HEK293 (cell line): Measurements from ENCODE around the gene ZNF311.

ENCODE experiments used
- KLF1 ChIP-seq: fragments of 450-650 bp; formaldehyde crosslinking; IDR thresholded peaks from 2 replicates; pipeline ENCODE4 v1.5.1; 2016; ENCODE audit warnings: missing biosample characterization, missing genetic modification characterization
- KLF8 ChIP-seq: fragments of 450-650 bp; formaldehyde crosslinking; IDR thresholded peaks from 2 replicates; pipeline ENCODE4 v1.5.1; 2016; ENCODE audit warnings: missing biosample characterization, missing genetic modification characterization
- OSR2 ChIP-seq: fragments of 450-650 bp; formaldehyde crosslinking; IDR thresholded peaks from 2 replicates; pipeline ENCODE4 v1.5.1; 2016; ENCODE audit warnings: missing biosample characterization, missing genetic modification characterization
- RBAK ChIP-seq: fragments of 450-650 bp; formaldehyde crosslinking; IDR thresholded peaks from 2 replicates; pipeline ENCODE4 v1.5.1; 2016; ENCODE audit warnings: missing biosample characterization, missing genetic modification characterization
- SP3 ChIP-seq: fragments of 450-650 bp; formaldehyde crosslinking; IDR thresholded peaks from 2 replicates; pipeline ENCODE4 v1.5.1; 2016; ENCODE audit warnings: missing biosample characterization, missing genetic modification characterization
- TCF7L2 ChIP-seq: IDR thresholded peaks from 2 replicates; pipeline ENCODE4 v1.6.1; 2011; ENCODE audit warnings: low read depth, mild to moderate bottlenecking, inconsistent platforms, low read length, moderate library complexity, borderline replicate concordance
- ZBTB1 ChIP-seq: fragments of 450-650 bp; formaldehyde crosslinking; IDR thresholded peaks from 2 replicates; pipeline ENCODE4 v1.5.1; 2016; ENCODE audit warnings: missing biosample characterization, missing genetic modification characterization
- ZNF184 ChIP-seq: fragments of 450-650 bp; IDR thresholded peaks from 2 replicates; pipeline ENCODE4 v1.5.1; 2018; ENCODE audit warnings: missing biosample characterization, mild to moderate bottlenecking, missing genetic modification characterization
- ZNF19 ChIP-seq: fragments of 450-650 bp; formaldehyde crosslinking; IDR thresholded peaks from 2 replicates; pipeline ENCODE4; 2016; ENCODE audit warnings: missing biosample characterization, missing genetic modification characterization, low read depth
- ZNF239 ChIP-seq: fragments of 450-650 bp; formaldehyde crosslinking; IDR thresholded peaks from 2 replicates; pipeline ENCODE4 v1.5.1; 2016; ENCODE audit warnings: missing biosample characterization, missing genetic modification characterization
- ZNF521 ChIP-seq: fragments of 450-650 bp; formaldehyde crosslinking; IDR thresholded peaks from 2 replicates; pipeline ENCODE4 v1.5.1; 2017; ENCODE audit warnings: missing biosample characterization, mild to moderate bottlenecking, missing genetic modification characterization
- ZNF555 ChIP-seq: fragments of 450-650 bp; formaldehyde crosslinking; conservative IDR thresholded peaks from 2 replicates; pipeline ENCODE4 v1.5.1; 2017; ENCODE audit warnings: missing biosample characterization, mild to moderate bottlenecking, missing genetic modification characterization, inconsistent platforms
- ZNF561 ChIP-seq: fragments of 450-650 bp; IDR thresholded peaks from 2 replicates; pipeline ENCODE4 v1.5.1; 2018; ENCODE audit warnings: missing biosample characterization, missing genetic modification characterization, borderline replicate concordance
- ZNF623 ChIP-seq: fragments of 450-650 bp; formaldehyde crosslinking; IDR thresholded peaks from 2 replicates; pipeline ENCODE4 v1.5.1; 2016; ENCODE audit warnings: missing biosample characterization, missing genetic modification characterization
- ZNF660 ChIP-seq: fragments of 450-650 bp; IDR thresholded peaks from 2 replicates; pipeline ENCODE4 v1.5.1; 2018; ENCODE audit warnings: missing biosample characterization, mild to moderate bottlenecking, missing genetic modification characterization
- ZNF76 ChIP-seq: fragments of 450-650 bp; formaldehyde crosslinking; IDR thresholded peaks from 2 replicates; pipeline ENCODE4; 2016; ENCODE audit warnings: low read depth, missing biosample characterization, missing genetic modification characterization, borderline replicate concordance
- ZNF768 ChIP-seq: fragments of 450-650 bp; formaldehyde crosslinking; IDR thresholded peaks from 2 replicates; pipeline ENCODE4 v1.5.1; 2018; ENCODE audit warnings: missing biosample characterization, mild to moderate bottlenecking, missing genetic modification characterization
- ZNF777 ChIP-seq: fragments of 450-650 bp; formaldehyde crosslinking; IDR thresholded peaks from 2 replicates; pipeline ENCODE4 v1.5.1; 2017; ENCODE audit warnings: missing biosample characterization, missing genetic modification characterization, borderline replicate concordance
- ZNF843 ChIP-seq: fragments of 450-650 bp; formaldehyde crosslinking; IDR thresholded peaks from 2 replicates; pipeline ENCODE4 v1.5.1; 2016; ENCODE audit warnings: missing biosample characterization, missing genetic modification characterization
- ZXDB ChIP-seq: fragments of 450-650 bp; formaldehyde crosslinking; IDR thresholded peaks from 2 replicates; pipeline ENCODE4 v1.5.1; 2016; ENCODE audit warnings: missing biosample characterization, missing genetic modification characterization
- TF ChIP-seq, protein P1 (sequence below): fragments of 450-650 bp; formaldehyde crosslinking; IDR thresholded peaks from 2 replicates; pipeline ENCODE4 v1.5.1; 2016; ENCODE audit warnings: missing biosample characterization, missing genetic modification characterization
- TF ChIP-seq, protein P2 (sequence below): fragments of 450-650 bp; formaldehyde crosslinking; IDR thresholded peaks from 2 replicates; pipeline ENCODE4 v1.5.1; 2017; ENCODE audit warnings: missing biosample characterization, missing genetic modification characterization
- TF ChIP-seq, protein P3 (sequence below): fragments of 450-650 bp; formaldehyde crosslinking; IDR thresholded peaks from 2 replicates; pipeline ENCODE4 v1.5.1; 2016; ENCODE audit warnings: missing biosample characterization, missing genetic modification characterization
- TF ChIP-seq, protein P4 (sequence below): sonication (generic); formaldehyde crosslinking; IDR thresholded peaks from 2 replicates; pipeline ENCODE4 v1.8.1; 2022; ENCODE audit warnings: mild to moderate bottlenecking, moderate library complexity, missing genetic modification reagents
- TF ChIP-seq, protein P5 (sequence below): fragments of 450-650 bp; formaldehyde crosslinking; IDR thresholded peaks from 2 replicates; pipeline ENCODE4 v1.5.1; 2016; ENCODE audit warnings: missing biosample characterization, missing genetic modification characterization
- TF ChIP-seq, protein P6 (sequence below): fragments of 450-650 bp; formaldehyde crosslinking; IDR thresholded peaks from 2 replicates; pipeline ENCODE4 v1.5.1; 2016; ENCODE audit warnings: missing biosample characterization, missing genetic modification characterization
- TF ChIP-seq, protein P7 (sequence below): fragments of 450-650 bp; formaldehyde crosslinking; IDR thresholded peaks from 2 replicates; pipeline ENCODE4 v1.5.1; 2016; ENCODE audit warnings: missing biosample characterization, missing genetic modification characterization

ZNF311 gene

DNA sequence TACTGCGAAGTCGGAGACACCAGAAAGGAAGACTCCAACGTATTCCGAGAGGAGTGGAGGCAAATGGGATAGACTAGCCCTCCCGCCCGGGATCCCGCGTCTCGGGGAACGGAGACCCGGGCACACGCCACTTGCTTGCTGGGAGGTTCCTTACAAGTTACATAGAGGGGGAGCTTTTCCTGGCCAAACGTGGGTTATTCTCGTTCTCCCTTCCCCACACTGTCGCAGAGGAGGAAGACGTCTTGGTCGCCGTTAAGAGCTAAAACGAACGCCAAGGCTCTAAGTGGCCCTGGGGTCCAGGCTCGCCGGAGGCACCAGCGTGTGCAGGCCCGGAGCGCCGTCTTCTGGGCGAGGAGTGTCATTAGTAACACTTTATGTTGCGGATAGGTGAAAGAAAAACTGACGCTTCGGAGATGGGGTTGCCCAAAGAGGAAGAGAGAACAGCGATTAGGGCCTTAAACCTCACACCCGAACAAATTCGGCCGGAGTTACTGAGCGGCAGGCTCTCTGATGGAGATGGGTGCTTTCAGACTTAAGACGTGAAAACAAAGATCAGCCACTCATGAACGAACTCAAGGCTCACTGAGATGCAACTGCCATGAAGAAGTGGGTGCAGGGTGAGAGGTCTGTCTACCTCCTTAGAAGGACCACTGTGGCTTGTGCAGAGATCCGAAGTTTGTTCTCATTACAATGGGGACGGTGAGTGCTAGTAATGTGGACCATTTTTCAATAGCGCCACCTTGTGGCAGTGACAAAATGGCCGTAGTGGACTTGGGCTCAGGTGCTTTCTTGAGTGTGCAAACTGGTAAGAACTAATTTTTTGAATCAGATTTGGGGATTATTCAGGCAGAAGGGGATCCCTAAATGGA, 11.7 kb upstream of the ZNF311 start (continued):
- TF ChIP-seq, protein P1, sequence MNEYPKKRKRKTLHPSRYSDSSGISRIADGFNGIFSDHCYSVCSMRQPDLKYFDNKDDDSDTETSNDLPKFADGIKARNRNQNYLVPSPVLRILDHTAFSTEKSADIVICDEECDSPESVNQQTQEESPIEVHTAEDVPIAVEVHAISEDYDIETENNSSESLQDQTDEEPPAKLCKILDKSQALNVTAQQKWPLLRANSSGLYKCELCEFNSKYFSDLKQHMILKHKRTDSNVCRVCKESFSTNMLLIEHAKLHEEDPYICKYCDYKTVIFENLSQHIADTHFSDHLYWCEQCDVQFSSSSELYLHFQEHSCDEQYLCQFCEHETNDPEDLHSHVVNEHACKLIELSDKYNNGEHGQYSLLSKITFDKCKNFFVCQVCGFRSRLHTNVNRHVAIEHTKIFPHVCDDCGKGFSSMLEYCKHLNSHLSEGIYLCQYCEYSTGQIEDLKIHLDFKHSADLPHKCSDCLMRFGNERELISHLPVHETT (tag by site-specific recombination), result no peak
- TF ChIP-seq KLF1 (tag by site-specific recombination) (no peak), ZNF239 (tag by site-specific recombination) (no peak), ZNF555 (tag by site-specific recombination) (no peak), OSR2 (tag by site-specific recombination) (no peak), ZNF777 (no peak), KLF8 (tag by site-specific recombination) (peak; percentile 18; the same call in 1 of the 2 replicates), TCF7L2 (no peak), ZNF623 (tag by site-specific recombination) (no peak), SP3 (tag by site-specific recombination) (no peak), ZNF521 (tag by site-specific recombination) (no peak), ZNF768 (tag by site-specific recombination) (no peak), ZXDB (tag by site-specific recombination) (peak; percentile 53; the same call in 1 of the 2 replicates), ZBTB1 (tag by site-specific recombination) (no peak), ZNF19 (tag by site-specific recombination) (no peak), ZNF843 (0 out of 2 replicates have a peak, but pooled peaks have one; percentile 14), ZNF561 (peak; percentile 46; the same call in 1 of the 2 replicates), ZNF76 (tag by site-specific recombination) (peak; percentile 12; the same call in 1 of the 2 replicates), ZNF184 (tag by site-specific recombination) (no peak), RBAK (tag by site-specific recombination) (no peak), ZNF660 (tag by site-specific recombination) (0 out of 2 replicates have a peak, but pooled peaks have one; percentile 71)
- TF ChIP-seq, protein P2, sequence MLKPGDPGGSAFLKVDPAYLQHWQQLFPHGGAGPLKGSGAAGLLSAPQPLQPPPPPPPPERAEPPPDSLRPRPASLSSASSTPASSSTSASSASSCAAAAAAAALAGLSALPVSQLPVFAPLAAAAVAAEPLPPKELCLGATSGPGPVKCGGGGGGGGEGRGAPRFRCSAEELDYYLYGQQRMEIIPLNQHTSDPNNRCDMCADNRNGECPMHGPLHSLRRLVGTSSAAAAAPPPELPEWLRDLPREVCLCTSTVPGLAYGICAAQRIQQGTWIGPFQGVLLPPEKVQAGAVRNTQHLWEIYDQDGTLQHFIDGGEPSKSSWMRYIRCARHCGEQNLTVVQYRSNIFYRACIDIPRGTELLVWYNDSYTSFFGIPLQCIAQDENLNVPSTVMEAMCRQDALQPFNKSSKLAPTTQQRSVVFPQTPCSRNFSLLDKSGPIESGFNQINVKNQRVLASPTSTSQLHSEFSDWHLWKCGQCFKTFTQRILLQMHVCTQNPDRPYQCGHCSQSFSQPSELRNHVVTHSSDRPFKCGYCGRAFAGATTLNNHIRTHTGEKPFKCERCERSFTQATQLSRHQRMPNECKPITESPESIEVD (tag by site-specific recombination), result no peak
- TF ChIP-seq, protein P3, sequence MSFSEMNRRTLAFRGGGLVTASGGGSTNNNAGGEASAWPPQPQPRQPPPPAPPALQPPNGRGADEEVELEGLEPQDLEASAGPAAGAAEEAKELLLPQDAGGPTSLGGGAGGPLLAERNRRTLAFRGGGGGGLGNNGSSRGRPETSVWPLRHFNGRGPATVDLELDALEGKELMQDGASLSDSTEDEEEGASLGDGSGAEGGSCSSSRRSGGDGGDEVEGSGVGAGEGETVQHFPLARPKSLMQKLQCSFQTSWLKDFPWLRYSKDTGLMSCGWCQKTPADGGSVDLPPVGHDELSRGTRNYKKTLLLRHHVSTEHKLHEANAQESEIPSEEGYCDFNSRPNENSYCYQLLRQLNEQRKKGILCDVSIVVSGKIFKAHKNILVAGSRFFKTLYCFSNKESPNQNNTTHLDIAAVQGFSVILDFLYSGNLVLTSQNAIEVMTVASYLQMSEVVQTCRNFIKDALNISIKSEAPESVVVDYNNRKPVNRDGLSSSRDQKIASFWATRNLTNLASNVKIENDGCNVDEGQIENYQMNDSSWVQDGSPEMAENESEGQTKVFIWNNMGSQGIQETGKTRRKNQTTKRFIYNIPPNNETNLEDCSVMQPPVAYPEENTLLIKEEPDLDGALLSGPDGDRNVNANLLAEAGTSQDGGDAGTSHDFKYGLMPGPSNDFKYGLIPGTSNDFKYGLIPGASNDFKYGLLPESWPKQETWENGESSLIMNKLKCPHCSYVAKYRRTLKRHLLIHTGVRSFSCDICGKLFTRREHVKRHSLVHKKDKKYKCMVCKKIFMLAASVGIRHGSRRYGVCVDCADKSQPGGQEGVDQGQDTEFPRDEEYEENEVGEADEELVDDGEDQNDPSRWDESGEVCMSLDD (tag by site-specific recombination), result no peak
- TF ChIP-seq, protein P4, sequence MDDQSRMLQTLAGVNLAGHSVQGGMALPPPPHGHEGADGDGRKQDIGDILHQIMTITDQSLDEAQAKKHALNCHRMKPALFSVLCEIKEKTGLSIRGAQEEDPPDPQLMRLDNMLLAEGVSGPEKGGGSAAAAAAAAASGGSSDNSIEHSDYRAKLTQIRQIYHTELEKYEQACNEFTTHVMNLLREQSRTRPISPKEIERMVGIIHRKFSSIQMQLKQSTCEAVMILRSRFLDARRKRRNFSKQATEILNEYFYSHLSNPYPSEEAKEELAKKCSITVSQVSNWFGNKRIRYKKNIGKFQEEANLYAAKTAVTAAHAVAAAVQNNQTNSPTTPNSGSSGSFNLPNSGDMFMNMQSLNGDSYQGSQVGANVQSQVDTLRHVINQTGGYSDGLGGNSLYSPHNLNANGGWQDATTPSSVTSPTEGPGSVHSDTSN (CRISPR knock-in tag), result no peak
- TF ChIP-seq, protein P5, sequence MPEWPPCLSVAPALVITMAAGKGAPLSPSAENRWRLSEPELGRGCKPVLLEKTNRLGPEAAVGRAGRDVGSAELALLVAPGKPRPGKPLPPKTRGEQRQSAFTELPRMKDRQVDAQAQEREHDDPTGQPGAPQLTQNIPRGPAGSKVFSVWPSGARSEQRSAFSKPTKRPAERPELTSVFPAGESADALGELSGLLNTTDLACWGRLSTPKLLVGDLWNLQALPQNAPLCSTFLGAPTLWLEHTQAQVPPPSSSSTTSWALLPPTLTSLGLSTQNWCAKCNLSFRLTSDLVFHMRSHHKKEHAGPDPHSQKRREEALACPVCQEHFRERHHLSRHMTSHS, result no peak
- TF ChIP-seq, protein P6, sequence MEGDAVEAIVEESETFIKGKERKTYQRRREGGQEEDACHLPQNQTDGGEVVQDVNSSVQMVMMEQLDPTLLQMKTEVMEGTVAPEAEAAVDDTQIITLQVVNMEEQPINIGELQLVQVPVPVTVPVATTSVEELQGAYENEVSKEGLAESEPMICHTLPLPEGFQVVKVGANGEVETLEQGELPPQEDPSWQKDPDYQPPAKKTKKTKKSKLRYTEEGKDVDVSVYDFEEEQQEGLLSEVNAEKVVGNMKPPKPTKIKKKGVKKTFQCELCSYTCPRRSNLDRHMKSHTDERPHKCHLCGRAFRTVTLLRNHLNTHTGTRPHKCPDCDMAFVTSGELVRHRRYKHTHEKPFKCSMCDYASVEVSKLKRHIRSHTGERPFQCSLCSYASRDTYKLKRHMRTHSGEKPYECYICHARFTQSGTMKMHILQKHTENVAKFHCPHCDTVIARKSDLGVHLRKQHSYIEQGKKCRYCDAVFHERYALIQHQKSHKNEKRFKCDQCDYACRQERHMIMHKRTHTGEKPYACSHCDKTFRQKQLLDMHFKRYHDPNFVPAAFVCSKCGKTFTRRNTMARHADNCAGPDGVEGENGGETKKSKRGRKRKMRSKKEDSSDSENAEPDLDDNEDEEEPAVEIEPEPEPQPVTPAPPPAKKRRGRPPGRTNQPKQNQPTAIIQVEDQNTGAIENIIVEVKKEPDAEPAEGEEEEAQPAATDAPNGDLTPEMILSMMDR (tag by site-specific recombination), result peak; percentile 88
- TF ChIP-seq, protein P7, sequence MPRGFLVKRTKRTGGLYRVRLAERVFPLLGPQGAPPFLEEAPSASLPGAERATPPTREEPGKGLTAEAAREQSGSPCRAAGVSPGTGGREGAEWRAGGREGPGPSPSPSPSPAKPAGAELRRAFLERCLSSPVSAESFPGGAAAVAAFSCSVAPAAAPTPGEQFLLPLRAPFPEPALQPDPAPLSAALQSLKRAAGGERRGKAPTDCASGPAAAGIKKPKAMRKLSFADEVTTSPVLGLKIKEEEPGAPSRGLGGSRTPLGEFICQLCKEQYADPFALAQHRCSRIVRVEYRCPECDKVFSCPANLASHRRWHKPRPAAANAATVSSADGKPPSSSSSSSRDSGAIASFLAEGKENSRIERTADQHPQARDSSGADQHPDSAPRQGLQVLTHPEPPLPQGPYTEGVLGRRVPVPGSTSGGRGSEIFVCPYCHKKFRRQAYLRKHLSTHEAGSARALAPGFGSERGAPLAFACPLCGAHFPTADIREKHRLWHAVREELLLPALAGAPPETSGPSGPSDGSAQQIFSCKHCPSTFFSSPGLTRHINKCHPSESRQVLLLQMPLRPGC (tag by site-specific recombination), result 0 out of 2 replicates have a peak, but pooled peaks have one; percentile 27
